Stimulated activated CD4-positive, alpha-beta T cell treated with anti-CD3 and anti-CD28 coated beads, Interleukin-4, amount 100 ng/mL, for 48 hours (primary cell): ENCODE results near the gene TMPRSS6.

Experiments used
- DNase-seq, 2 donors: peaks; one replicate each; pipeline ENCODE4 v3.0.0-alpha.2; 2020; ENCODE audit warnings: low read depth in 2 of 2

TMPRSS6 gene

DNA sequence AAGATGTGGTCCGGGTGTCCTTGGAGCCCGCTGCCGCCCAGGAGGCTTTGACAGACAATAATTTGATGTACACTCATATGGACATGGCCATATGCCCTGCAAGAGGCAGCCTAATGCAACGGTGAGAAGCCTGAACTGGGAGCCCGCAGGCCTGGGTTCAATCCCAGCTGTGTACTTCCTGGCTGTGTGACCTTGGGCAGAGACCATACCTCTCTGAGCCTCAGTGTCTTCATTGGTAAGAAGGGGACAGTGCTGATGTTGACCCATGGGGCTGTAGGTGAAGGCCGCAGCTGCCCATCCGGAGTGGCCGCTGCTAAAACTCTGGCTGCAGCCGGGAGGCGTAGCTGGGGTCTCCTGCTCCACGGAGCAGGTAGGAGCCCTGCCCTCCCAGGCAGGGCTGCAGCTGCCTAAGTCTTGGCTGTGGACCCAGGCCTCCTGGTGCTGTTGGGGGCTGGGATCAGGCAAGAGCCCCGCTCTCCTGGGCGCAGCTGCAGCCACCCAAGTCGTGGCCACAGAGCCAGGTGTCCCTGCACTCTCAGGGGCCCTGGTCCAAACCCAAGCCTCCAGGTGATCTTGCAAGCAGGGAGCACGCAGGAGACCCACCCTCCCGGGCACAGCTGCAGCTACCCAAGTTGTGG, 31.3 kb upstream of the TMPRSS6 start:
- DNase-seq = no peak

DNA sequence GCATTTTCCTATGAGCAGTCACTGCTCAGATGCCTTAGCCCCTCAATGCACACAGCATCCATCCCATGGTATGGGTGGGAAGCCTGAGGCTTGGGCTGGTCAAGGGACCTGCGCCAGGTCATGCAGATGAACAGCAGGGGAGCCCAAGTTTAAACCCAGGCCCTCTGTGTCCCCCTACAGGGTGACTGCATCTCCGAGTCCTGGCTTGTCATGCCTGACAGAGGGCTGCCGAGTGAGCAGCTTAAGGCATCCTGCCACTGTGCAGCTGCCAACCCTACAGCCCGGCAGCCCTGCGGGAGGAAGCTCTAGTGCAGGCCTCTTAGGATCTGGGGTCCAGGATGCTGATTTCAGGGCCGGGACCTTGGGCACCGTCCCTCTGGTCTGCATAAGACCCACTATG, 30.2 kb upstream of the TMPRSS6 start:
- DNase-seq = no peak

DNA sequence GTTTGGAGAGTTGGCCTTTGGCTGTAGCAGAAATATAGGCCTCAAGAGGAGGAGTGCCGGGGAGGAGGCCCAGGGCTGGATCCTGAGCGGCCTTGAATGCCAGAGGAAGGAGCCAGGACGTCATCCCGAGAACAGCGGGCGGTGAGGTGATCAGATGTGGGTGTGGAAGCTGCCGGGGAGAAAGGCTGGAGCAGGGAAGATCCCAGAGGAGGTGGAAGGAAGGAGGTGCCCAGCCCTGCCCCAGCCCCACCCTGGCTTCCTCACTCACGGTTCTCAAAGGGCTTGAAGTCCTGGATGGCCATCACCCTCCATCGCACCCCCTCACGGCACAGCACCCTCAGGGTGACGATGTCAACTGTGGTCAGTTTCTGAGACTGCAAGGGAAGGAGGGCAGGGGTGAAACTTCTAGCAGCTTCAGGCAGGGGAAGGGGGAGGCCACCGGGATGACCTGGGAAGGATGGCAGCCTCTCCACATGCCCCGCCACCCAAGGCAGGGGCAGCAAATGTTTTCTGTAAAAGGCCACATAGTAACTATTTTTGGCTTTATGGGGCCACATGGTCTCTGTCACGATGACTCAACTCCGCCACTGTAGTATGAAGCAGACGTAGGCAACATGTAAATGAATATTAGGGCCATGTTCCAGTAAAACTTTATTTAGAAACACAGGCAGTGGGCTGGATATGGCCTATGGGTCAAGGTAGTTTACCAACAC, 29.5 kb upstream of the TMPRSS6 start:
- DNase-seq = no peak

DNA sequence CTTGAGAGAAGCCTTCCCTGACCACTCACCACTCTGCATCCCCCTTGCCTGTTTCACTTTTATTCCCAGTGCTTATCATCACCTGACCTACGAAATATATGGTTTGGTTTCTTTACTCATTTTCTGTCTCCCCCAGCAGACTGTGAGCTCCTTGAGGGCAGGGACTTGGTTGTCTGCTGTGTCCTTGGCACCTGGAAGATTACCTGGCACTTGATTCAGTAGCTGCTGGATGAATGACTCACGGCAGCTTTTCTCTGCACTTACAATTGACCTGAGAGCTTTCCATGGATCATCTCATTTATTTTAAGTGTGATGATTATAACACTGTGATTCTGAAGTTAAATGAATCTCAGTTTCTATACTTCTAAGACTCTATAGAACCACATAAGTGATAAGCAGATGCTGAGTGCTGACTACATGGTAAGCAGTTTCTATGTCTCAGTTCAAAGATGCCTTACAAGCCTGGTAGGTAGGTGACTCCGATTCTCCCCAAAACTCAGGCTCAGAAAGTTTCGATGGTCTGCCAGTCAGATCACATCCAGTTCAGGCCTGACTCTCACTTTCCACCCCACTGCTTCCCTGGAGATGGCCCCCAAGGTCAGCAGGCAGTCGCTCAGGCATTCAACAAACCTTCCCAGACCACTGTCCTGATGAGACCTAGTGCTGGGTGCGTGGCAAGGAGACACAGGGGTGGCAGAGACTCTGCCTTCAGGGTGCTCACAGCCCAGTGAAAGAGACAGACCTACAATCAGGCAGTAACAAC, 28.6 kb upstream of the TMPRSS6 start:
- no peak for DNase-seq

DNA sequence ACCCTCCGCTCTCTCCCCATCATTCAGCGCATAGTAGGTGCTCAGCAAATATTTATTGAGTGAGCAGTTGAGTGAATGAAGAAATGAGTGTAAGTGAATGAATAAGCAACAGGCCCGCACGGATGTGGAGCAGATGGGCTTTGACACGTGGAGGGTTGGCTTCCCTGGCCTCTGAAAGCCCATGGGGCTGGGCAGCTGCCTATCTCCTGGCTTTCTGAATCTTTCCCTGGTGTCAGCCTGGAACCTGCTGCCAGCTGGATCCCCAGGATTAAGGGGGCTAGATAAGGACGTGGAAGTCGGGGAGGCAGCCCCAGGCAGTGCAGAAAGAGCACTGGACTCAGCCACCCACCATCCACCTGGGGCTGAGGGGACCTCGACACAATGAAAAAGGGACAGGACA, 27.6 kb upstream of the TMPRSS6 start:
- DNase-seq = no peak

DNA sequence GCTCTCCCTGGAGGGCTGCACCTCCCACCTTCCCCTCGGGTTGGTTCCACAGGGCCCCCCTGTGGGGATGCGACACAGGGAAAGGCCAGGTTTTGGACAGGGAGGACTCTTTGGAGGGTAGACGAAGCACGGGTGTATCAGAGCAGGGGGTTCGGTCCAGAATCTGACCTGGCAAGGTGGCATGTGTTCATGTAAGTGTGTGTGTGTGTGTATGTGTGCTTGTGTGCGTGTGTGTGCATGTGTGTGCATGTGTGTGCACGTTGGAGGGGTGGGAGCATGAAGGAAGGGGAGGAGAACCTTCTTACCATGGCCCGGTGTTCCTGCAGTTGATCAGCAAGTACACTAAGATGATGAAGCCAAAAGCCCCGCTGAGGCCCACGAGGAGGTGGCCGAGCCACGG, 25.5 kb upstream of the TMPRSS6 start:
- no peak for DNase-seq

DNA sequence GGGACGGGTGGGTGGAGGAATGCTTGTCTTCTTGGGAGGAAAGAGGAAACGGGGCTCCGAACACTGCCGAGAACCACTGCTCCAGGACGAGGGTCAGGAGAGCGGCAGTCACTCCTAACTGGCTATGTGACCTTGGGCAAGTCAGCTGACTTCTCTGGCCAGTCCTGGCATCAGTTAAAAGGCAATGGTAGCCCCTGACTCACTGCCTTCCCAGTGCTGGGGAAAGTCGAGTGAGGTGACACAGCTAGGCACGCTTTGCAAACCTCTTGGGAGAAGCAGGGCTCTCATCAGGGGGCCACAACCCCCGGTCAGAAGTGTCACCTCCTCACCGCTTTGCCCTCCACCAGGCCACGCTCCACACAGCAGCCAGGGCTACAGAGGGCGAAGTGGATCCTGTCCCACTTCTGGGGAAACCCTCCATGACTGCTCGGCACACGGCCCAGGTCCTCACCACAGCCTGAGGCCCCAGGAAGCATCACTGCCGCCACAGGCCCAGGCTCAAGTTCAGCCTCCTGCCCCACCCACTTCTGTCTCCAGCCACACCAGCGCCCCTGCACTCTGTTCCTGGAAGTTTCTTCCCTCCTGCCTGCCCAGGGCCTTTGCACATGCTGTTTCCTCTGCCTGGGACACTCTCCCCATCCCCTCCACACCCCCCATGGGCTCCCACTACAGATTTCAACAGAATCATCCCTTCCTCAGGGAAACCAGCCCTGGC, 23.9 kb upstream of the TMPRSS6 start:
- no peak for DNase-seq

DNA sequence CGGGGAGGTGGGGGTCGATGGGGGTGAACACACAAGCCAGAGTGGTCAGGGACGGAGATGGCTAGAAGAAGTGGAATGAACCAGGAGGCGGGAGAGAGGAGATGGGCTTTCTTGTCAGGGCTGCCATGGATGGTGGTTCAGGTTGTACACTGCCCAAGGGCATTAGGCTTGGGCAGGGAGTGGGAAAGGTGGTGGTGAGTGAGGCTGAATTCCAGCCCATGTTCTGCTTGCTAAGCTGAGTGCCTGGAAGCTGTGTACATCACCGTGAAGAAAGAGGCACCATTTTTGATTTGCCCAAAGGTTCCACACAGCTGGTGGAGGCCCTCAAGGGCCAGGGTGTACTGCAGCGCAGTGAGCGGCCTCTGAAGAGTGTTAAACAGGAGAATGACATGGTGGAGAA, 23.3 kb upstream of the TMPRSS6 start:
- no peak for DNase-seq

DNA sequence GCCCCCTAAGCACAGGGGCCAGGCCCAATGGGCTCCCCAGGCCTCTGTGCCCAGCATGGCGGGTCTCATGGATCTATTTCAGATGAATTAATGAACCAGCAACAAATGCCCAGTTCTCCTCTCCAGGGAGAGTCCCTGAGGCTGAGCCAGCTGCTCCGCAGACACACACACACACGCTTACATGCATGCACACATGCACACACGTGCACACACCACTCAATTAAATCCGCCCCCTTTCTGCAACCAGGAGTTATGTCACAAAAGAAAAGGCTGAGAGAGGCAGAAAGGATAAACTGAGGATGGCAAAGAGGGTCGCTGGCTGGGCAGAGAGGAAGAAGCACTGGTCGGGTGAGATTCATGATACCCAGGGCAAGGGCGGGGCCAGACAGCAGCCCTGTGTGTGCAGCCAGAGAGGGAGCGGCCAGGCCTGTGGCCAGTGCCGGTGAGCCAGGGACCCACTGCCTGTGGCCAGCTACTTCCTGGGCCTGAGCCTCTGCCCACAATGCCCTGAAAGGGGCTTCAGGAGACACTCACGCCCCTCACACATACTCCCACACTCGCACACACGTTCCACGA, 20.4 kb upstream of the TMPRSS6 start:
- no peak for DNase-seq

DNA sequence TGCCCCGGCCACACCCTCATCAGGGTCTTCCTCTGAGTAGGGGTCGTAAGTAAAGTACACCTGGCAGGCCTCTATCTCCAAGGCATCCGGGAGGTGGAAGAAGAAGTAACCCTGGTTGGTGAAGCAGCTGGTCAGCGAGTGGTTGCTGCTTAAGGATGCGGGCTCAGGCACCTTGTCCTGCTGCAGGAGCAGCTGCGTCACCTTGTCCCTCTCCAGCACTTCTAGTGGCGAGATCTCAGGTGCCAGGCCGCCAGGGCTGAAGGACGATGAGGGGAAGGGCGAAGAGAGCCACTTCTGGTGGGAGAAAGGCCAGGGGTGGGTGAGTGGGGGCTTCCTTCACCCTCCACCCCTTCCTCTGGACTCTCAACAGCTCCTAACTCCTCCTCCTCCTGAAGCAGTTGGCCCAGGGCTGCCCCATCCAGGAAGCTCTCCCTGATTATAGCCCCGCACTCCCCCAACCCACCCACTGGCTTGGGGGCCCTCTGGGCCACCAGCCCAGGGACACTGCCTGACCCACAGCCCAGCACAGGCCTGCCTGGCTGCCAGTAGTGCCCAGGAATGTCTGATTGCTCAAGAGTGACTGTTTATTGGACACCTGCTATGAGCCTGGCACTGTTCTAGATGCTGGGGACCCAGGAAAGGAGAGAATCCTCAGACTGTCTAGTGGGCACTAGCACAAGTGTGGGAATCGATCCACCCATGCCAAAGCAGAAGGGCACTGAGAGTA, 19.2 kb upstream of the TMPRSS6 start:
- DNase-seq = no peak

DNA sequence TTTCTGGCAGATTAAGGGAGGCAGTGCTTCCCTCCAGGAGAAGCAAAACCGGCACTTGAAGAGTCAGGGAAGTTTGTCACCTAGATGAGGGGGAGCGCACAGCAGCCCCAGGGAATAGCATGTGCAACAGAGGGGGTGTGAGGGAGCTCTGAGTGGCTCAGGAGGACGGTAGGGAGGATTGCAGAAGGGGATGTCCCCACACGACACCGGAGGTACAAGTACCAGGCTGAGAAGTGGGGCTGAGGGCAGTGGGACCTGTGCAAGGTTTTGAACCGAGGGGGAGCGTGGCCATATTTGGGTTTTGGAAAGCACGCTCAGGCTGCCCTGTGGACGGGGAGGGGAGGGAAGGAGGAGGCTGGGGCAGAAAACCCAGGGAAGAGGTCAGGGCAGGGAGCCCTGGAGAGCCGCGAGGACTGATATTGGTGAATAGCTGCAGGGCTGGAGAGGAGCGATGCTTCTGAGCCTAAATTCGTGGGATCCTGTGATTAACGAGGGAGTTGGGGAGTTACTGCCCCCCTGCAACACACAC, 17.9 kb upstream of the TMPRSS6 start:
- DNase-seq = no peak

DNA sequence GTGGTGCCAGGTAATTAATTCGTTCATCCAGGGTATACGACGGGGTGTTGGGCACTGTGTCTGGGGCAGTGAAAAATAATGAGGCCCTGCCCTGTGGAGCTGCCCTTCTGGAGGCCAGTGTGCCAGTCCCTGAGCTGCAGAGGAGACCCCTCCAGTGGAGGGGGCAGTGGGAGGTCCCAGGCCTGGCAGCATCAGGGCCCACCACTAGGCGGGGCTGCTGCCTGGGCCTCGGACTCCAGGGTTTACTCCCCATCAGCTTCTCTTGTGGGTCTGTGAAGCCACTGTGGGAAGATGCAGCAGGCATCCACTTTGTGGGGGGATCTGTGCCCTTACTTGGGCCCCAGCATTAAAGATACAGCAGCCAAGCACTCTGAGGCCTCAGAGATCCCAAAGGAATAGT, 17.4 kb upstream of the TMPRSS6 start:
- DNase-seq = no peak

DNA sequence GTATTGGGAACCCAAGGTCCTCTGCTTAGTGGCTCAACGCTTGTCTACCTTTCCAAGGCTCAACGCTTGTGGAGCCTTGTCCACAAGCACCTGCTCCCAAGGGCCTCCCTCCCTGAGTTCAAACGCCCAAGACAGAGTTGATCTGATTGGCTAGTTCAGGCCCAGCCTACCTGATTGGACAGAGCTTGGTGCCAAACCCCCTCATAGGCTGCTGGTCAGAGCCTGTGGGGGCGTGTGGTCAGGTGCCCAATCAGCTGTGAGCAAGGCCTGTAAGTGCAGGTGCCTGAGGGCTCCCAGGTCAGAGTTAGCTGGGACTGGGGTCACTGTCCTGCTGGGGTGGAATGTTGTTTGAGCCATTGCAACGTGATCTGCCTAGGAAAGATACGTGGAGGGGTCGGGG, 16.9 kb upstream of the TMPRSS6 start:
- DNase-seq = no peak

DNA sequence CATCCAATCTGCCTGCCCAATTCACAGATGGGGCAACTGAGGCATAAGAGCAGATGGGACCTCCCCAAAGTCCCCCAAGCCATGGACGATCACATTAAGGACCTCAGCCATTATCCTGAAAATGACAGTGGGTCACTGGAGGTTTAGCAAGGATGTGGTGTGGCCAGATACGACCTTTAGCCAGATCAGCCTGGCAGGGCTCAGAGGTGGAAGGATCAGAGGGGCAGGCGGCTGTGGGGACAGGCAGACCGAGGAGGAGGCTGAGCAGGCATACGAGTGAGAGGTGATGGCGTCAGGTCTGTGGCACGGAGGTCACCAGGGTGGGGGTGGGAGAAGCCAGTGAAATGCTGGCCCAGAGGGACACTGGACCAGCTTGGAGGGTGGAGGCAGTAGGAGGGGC, 14.1 kb upstream of the TMPRSS6 start:
- DNase-seq = no peak

DNA sequence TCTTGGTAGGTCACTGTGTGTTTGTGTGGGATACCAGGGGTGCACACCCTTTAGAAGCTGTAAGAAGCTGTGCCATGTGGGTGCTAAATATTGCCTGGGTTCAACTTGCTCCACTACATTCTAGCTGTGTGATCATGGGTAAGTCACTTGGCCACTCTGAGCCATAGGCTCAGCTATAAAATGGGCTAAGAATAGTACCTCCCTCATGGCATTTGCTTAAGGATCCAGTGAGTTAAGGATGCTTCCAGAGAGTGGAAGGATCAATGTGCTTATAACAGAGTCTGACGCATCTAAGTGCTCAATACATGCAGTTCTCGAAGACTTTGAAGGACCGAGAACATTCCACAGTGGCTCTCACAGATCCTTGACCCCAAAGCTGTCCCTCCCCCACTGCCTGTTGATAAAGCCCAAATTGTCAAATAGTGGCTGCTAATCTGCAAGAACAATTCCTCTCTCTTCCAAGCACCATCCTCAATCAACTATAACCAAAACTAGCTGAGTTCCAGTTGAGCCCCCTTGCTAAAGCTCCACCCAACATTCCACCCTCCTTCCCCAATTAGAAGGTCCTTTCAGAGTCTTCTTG, 13.2 kb upstream of the TMPRSS6 start:
- DNase-seq = no peak

DNA sequence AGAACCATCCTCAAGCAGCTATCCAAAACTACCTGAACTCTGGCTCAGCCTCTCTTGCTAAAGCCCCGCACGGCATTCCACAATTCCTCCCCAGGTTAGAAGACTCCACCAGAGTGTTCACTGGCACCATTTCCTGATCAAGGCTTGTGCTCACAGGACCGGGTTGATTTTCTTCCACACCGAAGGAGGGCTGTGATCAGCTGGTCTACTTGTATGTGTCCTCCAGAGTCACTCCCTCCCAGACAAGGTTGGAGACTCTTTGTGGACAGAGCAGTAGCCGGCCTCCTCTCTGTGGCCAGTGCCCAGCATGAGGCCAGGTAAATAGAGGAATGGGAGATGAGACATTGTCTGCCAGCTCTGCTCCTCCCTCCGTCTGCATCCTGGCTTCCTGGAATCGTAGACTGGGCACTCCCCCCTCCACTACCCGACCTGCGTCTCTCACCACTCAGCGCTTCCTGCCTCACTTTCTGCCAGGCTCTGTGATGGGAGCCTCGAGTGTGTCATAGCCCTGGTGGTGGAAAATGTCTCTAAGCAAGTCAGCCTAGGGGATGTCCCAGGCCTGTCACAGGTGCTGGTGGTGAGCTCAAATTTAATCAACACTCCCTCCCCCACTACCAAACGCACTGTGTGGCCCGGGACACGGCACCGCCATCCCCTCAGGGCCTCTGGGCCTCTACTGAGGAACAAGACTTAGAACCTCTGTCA, 12.5 kb upstream of the TMPRSS6 start:
- DNase-seq = peak; percentile 78 to 90

DNA sequence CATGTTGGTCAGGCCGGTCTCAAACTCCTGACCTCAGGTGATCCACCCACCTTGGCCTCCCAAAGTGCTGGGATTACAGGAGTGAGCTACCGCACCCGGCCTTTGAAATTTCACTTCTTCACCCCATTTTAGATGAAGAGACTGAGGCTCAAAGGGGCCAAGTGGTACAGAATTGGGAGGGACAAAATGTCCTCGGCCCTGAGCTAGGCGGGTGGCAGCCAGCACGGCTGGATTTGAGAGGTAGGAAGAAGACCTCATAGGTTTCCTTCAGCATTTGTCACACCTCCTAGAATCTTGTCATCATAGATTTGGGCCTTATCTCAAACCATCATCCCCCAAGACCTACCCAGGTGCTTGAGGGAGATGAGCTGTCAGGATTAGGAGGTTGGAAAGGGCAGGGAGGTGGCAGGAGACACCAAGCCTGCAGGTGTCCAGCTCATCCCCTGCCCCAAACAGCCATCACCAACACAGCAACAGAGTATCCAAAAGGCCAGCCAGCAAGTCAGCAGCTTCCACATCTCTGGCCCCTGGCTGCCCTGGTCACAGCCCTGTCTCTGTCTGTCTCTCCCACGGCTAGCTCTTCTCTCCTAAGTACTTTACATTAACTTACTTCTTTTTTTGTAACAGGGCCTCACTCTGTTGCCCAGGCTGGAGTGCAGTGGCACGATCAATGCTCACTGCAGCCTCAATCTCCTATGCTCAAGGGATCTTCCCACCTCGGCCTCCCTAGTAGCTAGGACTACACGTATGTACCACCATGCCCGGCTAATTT, 11.2 kb upstream of the TMPRSS6 start:
- DNase-seq = no peak

DNA sequence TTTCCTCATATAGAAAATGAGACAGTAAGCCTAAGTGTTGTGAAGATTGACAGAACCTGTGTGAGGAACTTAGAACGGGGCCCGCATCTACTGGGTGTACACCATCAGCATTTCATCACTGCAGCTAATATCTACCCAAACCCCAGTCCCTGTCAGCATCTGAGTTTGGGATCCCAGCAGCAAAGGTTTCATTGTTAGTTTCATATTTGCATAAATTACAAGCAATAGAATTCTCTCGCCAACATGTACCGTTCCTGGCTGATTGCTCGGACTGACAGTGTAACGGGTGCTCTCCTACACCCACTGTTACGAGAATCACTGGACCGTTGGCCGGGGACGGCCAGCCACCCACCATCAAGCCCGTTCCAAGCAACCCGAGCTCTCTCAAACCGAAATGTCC, 10.4 kb upstream of the TMPRSS6 start:
- DNase-seq = no peak

DNA sequence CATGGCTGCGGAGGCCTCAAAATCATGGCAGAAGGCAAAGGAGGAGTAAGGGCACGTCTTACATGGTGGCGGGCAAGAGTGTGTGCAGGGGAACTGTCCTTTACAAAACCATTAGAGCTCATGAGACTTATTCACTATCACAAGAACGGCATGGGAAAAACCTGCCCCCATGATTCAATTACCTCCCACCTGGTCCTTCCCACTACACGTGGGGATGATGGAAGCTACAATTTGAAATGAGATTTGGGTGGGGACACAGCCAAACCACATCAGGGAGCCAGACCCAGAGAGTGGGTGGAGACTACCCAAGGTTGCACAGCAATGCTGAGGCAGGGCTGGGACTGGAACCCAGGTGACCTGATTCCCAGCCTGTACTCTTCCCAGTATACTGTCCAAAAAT, 8.6 kb upstream of the TMPRSS6 start:
- DNase-seq = no peak
